ENCODE data around the gene EXOC3L4.
A peak's percentile ranks its signal among the peaks of the same experiment; 100 is the strongest.

The EXOC3L4 gene

DNA sequence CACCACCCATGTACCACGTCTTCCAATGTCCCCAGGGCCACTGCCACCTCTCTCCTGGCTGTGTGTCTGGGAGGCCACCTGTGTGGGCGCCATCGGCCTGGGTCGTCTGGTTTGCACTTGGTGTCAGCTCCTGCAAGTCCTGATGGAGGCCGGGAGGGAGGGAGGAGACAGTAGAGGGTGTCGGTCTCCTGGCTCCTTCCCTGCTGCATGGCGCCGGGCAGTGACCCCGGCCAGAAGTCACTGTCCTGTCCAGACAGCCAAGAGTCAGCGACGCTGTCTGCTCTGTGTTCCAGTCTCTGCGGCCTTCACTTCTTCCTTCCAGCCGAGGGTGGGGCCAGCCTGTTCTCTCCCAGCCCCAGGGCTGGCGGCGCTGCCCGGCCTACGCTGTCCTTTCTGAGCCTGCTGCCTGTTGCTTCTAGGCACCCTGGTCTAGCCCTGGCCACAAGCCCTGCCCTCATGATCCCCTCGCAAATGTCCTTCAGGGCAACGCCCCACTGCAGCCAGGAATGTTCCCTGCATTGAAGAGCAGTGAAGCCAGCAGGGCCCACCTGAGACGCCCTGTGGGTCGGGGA is 23.5 kb upstream of the EXOC3L4 start:
- DNase-seq (ENCODE audit: low read depth), result no peak

DNA sequence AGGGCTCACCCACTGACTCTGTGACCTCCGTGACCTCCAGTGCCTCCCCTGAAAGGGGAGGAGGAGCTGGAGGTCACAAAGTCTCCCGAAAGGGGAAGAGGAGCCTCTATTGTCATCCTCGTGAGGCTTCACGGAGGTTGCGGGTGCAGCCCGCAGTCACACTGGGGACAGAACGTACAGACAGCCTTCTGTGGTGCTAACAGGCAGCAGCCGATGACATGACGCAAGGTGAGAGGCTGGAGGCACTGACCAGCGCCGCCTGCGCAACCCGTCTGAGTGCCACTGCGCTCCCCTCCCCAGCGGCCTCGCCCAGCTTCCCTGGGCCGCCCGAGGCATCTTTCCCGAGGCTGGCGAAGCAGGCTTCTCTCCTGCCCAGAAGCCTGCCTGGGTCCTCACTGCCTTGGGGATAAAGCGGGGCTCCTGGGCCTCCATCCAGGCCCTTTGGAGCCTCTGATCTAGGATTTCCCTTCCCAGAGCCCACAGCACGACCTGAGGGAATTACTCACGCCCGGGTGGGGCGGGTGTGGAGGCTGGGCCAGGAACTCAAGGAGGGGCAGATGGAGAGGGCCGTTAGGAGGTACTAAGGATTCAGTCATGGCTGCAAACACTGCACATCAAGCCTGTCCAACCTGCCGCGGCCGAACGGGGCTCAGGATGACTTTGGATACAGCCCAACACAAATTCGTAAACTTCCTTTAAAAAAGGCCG is 22.8 kb upstream of the EXOC3L4 start:
- no peak for DNase-seq (ENCODE audit: low read depth)

- no peak for DNase-seq (ENCODE audit: low read depth)
These were observed 21.7 kb upstream of the EXOC3L4 start for GRCh38 chr14:103072595-103073366.

GRCh38 chr14:103073367-103073875 is 21.1 kb upstream of the EXOC3L4 start:
- DNase-seq (ENCODE audit: low read depth), result no peak

GRCh38 chr14:103073876-103074728 is 20.4 kb upstream of the EXOC3L4 start:
- DNase-seq (ENCODE audit: low read depth), result no peak

DNA sequence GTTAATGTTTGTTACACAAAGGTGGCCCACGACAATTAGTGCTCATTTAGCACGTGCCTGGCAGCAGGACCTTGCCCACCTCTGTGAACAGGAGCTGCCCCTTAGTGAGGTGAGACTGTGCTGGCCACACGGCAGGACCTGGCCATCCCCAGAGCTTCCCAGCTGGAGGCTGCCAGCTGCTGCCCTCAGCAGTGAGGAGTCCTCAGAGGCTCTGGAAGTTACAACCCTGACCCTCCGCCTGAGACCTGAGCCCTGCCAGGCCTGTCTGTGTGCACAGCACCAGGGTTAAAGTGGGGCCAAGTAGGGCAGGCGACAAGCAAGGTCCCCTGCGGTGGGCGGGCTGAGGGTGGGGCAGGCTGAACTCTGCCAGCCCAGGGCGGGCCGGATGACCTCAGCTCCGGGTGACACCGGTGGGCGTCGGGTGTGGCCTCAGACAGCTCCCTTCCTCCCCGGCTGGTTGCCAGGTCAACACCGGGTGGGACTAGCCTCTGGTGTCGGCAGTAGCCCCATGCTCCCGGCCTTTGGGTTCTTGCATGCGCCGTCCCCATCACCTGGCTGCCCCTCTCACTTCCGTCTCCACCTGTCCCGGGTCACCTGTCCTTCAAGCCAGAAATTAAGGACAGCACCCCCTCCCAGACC is 19.7 kb upstream of the EXOC3L4 start:
- no peak for DNase-seq (ENCODE audit: low read depth)

- DNase-seq (ENCODE audit: low read depth), result peak; percentile 60
These were observed 16.1 kb upstream of the EXOC3L4 start for GRCh38 chr14:103078420-103078749.

DNA sequence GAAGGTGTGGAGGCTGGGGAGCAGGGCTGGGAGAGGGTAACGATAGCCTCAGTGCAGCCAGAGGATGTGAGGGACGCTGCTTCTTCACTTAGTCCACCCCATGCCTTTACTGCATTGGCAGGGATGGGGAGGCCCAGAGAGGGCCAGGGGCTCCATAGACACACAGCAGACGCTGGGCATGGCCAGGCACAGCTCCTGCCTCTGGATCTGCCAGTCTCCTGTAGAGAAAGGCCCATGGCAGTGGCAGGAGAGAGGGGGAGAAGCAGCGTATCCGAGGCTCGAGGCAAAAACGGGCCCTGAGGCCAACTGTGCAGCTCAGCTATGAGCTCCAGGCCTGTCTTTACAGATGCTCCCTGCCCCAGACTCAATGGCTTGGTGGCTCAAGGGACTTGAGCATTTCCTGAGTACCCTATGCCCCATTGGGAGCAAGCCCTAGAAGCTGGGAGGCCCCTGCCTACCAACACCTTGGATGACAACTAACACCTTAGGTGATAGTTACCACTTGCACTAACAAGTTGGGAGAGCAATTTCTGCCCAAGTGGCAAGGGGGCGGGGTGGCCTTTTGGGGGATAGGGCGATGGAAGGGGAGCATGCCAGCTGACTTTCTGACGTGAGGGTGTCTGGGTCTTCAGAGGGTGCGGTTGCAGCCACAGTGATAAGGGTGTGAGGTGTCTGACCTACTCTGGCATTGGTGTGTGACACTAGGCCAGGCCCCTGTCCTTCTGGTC is 15.5 kb upstream of the EXOC3L4 start:
- no peak for DNase-seq (ENCODE audit: low read depth)

DNA sequence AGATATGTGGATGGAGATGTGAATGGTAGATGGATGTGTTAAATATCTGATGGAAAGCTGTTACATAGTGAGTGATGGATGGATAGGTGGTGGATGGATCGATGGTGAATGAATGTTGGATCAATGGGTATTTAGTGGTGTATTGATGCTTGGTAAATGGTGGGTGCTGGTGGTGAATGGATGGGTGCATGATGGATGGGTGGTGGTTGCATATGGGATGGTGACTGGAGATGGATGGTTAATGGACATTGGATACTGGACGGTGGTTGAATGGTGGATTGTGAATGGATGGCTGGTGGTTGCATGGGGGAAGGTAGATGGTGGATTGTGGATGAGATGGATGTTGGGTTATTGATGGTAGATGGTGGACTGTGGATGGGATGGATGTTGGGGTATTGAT is 12.6 kb upstream of the EXOC3L4 start:
- DNase-seq (ENCODE audit: low read depth), result no peak

GRCh38 chr14:103084021-103084919 is 10.3 kb upstream of the EXOC3L4 start, which contains the start of gene LBHD2:
LBHD2 (plus strand) TSS chr14:103084210; CDS start chr14:103086013, 1,803 bp downstream.
- DNase-seq (ENCODE audit: low read depth), result no peak

- DNase-seq (ENCODE audit: low read depth), result no peak
These were observed 9.1 kb upstream of the EXOC3L4 start for GRCh38 chr14:103085106-103086091.

DNA sequence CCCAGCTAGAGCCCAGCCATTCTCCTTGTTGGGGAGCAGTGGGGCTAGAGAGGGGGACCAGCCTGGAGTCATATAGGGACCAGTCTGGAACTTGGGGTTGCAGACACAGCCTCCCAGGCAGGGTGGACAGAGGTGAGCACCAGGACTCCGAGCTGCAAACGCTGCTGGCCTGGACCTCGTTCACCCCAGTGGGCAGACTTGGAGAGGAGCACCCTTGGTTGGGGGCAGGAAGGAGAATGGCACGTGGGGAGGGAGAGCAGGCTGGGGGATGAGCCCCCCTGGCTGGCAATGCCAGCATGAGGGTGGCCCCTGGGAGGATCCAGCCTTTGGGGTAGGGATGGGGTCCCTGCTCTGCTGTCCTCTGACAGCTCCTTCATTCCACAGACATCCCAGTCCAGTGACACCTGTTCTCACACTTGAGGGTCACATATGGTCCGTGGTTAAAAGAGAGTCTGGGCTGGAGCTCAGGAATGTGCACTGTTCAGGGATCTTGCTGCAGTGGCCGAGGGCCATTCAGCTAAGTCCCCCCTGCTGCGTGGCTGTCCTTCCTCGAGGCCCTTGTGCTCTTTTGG is 7.7 kb upstream of the EXOC3L4 start:
- DNase-seq (ENCODE audit: low read depth), result no peak

DNA sequence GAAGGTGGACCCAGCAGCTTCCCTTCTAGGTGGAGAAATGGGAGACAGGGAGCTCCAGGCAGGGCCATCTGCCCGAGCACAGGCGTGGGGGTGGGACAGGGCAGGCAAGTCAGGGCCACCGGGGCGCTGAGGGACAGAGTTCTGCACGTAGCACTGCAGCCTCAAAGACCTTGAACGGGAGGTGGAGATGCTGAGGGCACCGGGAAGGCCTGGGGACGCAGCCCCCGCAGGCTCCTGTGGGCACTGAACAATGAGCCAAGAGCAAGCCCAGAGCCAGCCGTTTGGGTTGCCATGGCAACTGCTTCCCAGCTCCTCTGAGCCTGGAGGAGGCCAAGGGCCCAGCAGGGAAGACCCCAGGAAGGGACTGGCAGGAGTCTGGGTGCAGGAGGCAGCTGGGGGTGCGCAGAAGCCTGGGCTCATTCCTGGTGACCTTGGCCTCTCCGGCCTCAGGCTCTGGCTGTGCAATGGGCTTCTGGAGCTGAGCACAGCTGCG is 7.1 kb upstream of the EXOC3L4 start:
- no peak for DNase-seq (ENCODE audit: low read depth)

DNA sequence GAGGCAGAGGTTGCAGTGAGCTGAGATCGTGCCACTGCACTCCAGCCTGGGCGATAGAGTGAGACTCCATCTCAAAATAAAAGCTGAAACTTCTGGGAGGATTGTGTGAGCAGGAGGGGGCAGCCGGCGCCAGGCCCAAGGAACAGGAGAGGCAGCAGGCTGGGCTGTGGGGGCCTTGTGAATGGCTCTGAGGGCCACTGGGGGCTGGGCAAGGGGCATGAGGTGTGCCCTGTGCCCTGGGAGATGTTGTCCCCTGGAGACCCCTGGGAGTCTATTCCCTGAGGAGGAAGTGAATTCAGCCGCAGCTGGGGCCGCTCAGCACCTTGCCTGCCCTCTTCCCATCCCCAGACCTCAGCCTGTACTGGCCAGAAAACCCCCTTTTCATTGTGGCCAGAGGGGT is 5.6 kb upstream of the EXOC3L4 start:
- no peak for DNase-seq (ENCODE audit: low read depth)

GRCh38 chr14:103089386-103090335 is 4.9 kb upstream of the EXOC3L4 start:
- no peak for DNase-seq (ENCODE audit: low read depth)

- DNase-seq (ENCODE audit: low read depth), result no peak
These were observed 4.0 kb upstream of the EXOC3L4 start for GRCh38 chr14:103090481-103091020.
